Naive B cell (primary cell): Measurements from ENCODE around the gene SLC2A2. TPM values are rescaled to one million over a fixed set of nuclear protein-coding genes. Genes with fewer than 3 reads are reported as not detected.

Experiments used
- ATAC-seq, 2 donors: fragments of 150-1000 bp; cut with Tn5 transposase; 2 replicates each; pipeline ENCODE4 v1.10.0; 2021; ENCODE audit warnings: low read depth in 2 of 2, mild to moderate bottlenecking in 2 of 2, moderate library complexity in 2 of 2
- DNase-seq: peaks from one replicate; pipeline ENCODE4 v3.0.0; 2022
- H3K27ac Mint-ChIP-seq, 6 donors: one replicate each; pipeline ENCODE4 v1.8.0; 2020 to 2022; ENCODE audit warnings: mild to moderate bottlenecking in 6 of 6, mixed read lengths in 6 of 6, moderate library complexity in 5 of 6, inconsistent platforms in 2 of 6
- H3K27me3 Mint-ChIP-seq, 3 donors: one replicate each; pipeline ENCODE4 v1.8.0; 2021 to 2022; ENCODE audit warnings: mixed read lengths in 3 of 3, mild to moderate bottlenecking in 1 of 3
- H3K36me3 Mint-ChIP-seq, 2 donors: one replicate each; pipeline ENCODE4 v1.8.0; 2020 to 2022; ENCODE audit warnings: mixed read lengths in 2 of 2, inconsistent platforms in 1 of 2, mild to moderate bottlenecking in 1 of 2
- H3K4me1 Mint-ChIP-seq, 3 donors: one replicate each; pipeline ENCODE4 v1.8.0; 2020 to 2022; ENCODE audit warnings: mixed read lengths in 3 of 3, inconsistent platforms in 1 of 3, mild to moderate bottlenecking in 1 of 3, moderate library complexity in 1 of 3
- H3K4me3 Mint-ChIP-seq, 8 donors: one replicate each; pipeline ENCODE4 v1.8.0; 2020 to 2022; ENCODE audit warnings: mild to moderate bottlenecking in 8 of 8, mixed read lengths in 8 of 8, moderate library complexity in 8 of 8, inconsistent platforms in 2 of 8
- H3K9me3 Mint-ChIP-seq, 7 donors: one replicate each; pipeline ENCODE4 v1.8.0; 2020 to 2022; ENCODE audit warnings: mixed read lengths in 7 of 7, mild to moderate bottlenecking in 5 of 7, inconsistent platforms in 2 of 7, moderate library complexity in 1 of 7
- polyA plus RNA-seq, 6 donors: library from polyadenylated mRNA; unstranded; fragments of 300-500 nt; fragmentation: Illumina TruSeq; gene quantifications; one replicate each; pipeline ENCODE4 v1.2.3, GENCODE V29; 2021; ENCODE audit warnings: low read depth in 6 of 6

Gene SLC2A2
- polyA plus RNA-seq, 6 donors from 2014 or later: not detected

GRCh38 chr3:171054231-171054630, 27.7 kb upstream of the SLC2A2 start:
- H3K36me3 Mint-ChIP-seq: no peaks in the 10 kb centered on the region

GRCh38 chr3:171049861-171050444, 23.4 kb upstream of the SLC2A2 start:
- peak; percentile 11 for DNase-seq
- no peaks in the 10 kb centered on the region for H3K27me3 Mint-ChIP-seq
- no peak overlapping the region for H3K4me3 Mint-ChIP-seq
- H3K36me3 Mint-ChIP-seq: no peaks in the 10 kb centered on the region
- peak in 1 of 2 donors; percentile 43 for ATAC-seq
- peaks cover 0 to 2% (median 0%) of the 10 kb centered on the region in 7 donors for H3K9me3 Mint-ChIP-seq
- H3K4me1 Mint-ChIP-seq: no peaks in the 10 kb centered on the region
- no peak overlapping the region for H3K27ac Mint-ChIP-seq

More at GRCh38 chr3:171054231-171054630, 27.7 kb upstream of the SLC2A2 start:
- Mint-ChIP-seq H3K4me1 (no peaks in the 10 kb centered on the region), H3K4me3 (no peak overlapping the region), H3K27ac (no peak overlapping the region), H3K9me3 (peaks cover 0 to 2% (median 0%) of the 10 kb centered on the region in 7 donors), H3K27me3 (no peaks in the 10 kb centered on the region)
- ATAC-seq (no peak), DNase-seq (no peak)

- H3K9me3 Mint-ChIP-seq: no peaks in the 10 kb centered on the region
These were observed 20.2 kb upstream of the SLC2A2 start for GRCh38 chr3:171046760-171047159.

GRCh38 chr3:171044835-171045793, 18.6 kb upstream of the SLC2A2 start:
- Mint-ChIP-seq H3K4me3 (no peak overlapping the region), H3K27ac (no peak overlapping the region), H3K4me1 (no peaks in the 10 kb centered on the region), H3K9me3 (no peaks in the 10 kb centered on the region), H3K36me3 (no peaks in the 10 kb centered on the region), H3K27me3 (peaks cover 0 to 4% (median 0%) of the 10 kb centered on the region in 3 donors)
- no peak for ATAC-seq
- no peak for DNase-seq

More at GRCh38 chr3:171046760-171047159, 20.2 kb upstream of the SLC2A2 start:
- Mint-ChIP-seq H3K4me3 (no peak overlapping the region), H3K4me1 (no peaks in the 10 kb centered on the region), H3K27ac (no peak overlapping the region), H3K27me3 (peaks cover 0 to 4% (median 0%) of the 10 kb centered on the region in 3 donors), H3K36me3 (no peaks in the 10 kb centered on the region)
- DNase-seq (no peak), ATAC-seq (no peak)

- DNase-seq: no peak
- Mint-ChIP-seq H3K27ac (no peak overlapping the region), H3K4me3 (no peak overlapping the region), H3K36me3 (no peaks in the 10 kb centered on the region), H3K4me1 (no peaks in the 10 kb centered on the region), H3K27me3 (peaks cover 0 to 9% (median 0%) of the 10 kb centered on the region in 3 donors), H3K9me3 (no peaks in the 10 kb centered on the region)
- no peak for ATAC-seq
These were observed 17.9 kb upstream of the SLC2A2 start for GRCh38 chr3:171044384-171044783.

- H3K36me3 Mint-ChIP-seq: no peaks in the 10 kb centered on the region
- H3K27ac Mint-ChIP-seq: no peak overlapping the region
- no peak overlapping the region for H3K4me3 Mint-ChIP-seq
- no peaks in the 10 kb centered on the region for H3K4me1 Mint-ChIP-seq
- DNase-seq: no peak
- peaks cover 9 to 21% (median 10%) of the 10 kb centered on the region in 3 donors for H3K27me3 Mint-ChIP-seq
- no peaks in the 10 kb centered on the region for H3K9me3 Mint-ChIP-seq
- ATAC-seq: no peak
These were observed 13.2 kb upstream of the SLC2A2 start for GRCh38 chr3:171039674-171040073.

- no peaks in the 10 kb centered on the region for H3K36me3 Mint-ChIP-seq
- no peaks in the 10 kb centered on the region for H3K4me1 Mint-ChIP-seq
- H3K27me3 Mint-ChIP-seq: peaks cover 5 to 21% (median 10%) of the 10 kb centered on the region in 3 donors
- no peak overlapping the region for H3K4me3 Mint-ChIP-seq
- no peak overlapping the region for H3K27ac Mint-ChIP-seq
- no peak for ATAC-seq
- no peak for DNase-seq
- no peaks in the 10 kb centered on the region for H3K9me3 Mint-ChIP-seq
These were observed 11.8 kb upstream of the SLC2A2 start for GRCh38 chr3:171038342-171038741.

- no peak overlapping the region for H3K4me3 Mint-ChIP-seq
- peaks cover 0 to 2% (median 0%) of the 10 kb centered on the region in 3 donors for H3K4me1 Mint-ChIP-seq
- DNase-seq (no peak), ATAC-seq (no peak)
- no peaks in the 10 kb centered on the region for H3K9me3 Mint-ChIP-seq
- H3K36me3 Mint-ChIP-seq: no peaks in the 10 kb centered on the region
- no peak overlapping the region for H3K27ac Mint-ChIP-seq
- H3K27me3 Mint-ChIP-seq: peaks cover 14 to 21% (median 15%) of the 10 kb centered on the region in 3 donors
These were observed 2.3 kb upstream of the SLC2A2 start for GRCh38 chr3:171028779-171029232.

- H3K36me3 Mint-ChIP-seq: no peaks in the 10 kb centered on the region
- H3K9me3 Mint-ChIP-seq: no peaks in the 10 kb centered on the region
- DNase-seq (no peak), ATAC-seq (no peak)
- H3K4me1 Mint-ChIP-seq: peaks cover 0 to 2% (median 0%) of the 10 kb centered on the region in 3 donors
- no peak overlapping the region for H3K27ac Mint-ChIP-seq
- peaks cover 14 to 24% (median 15%) of the 10 kb centered on the region in 3 donors for H3K27me3 Mint-ChIP-seq
- peak overlapping the region in 1 of 8 donors; percentile 18 for H3K4me3 Mint-ChIP-seq
These were observed 1.7 kb upstream of the SLC2A2 start for GRCh38 chr3:171028025-171028778.

- H3K27me3 Mint-ChIP-seq: peaks cover 14 to 25% (median 24%) of the 10 kb centered on the region in 3 donors
- ATAC-seq (no peak), DNase-seq (no peak)
- H3K4me1 Mint-ChIP-seq: peaks cover 0 to 2% (median 0%) of the 10 kb centered on the region in 3 donors
- no peaks in the 10 kb centered on the region for H3K36me3 Mint-ChIP-seq
- no peak overlapping the region for H3K4me3 Mint-ChIP-seq
- H3K27ac Mint-ChIP-seq: no peak overlapping the region
- H3K9me3 Mint-ChIP-seq: peaks cover 0 to 6% (median 0%) of the 10 kb centered on the region in 7 donors
These were observed 3.0 kb downstream of the SLC2A2 start for GRCh38 chr3:171023566-171023965.

- Mint-ChIP-seq H3K9me3 (peaks cover 0 to 6% (median 0%) of the 10 kb centered on the region in 7 donors), H3K4me3 (no peak overlapping the region), H3K27ac (no peak overlapping the region), H3K36me3 (no peaks in the 10 kb centered on the region), H3K27me3 (peaks cover 7 to 9% (median 9%) of the 10 kb centered on the region in 3 donors), H3K4me1 (no peaks in the 10 kb centered on the region)
- ATAC-seq (no peak), DNase-seq (no peak)
These were observed 5.1 kb downstream of the SLC2A2 start for GRCh38 chr3:171021377-171021776.

GRCh38 chr3:171018156-171018935, 8.2 kb downstream of the SLC2A2 start:
- Mint-ChIP-seq H3K9me3 (peaks cover 0 to 6% (median 0%) of the 10 kb centered on the region in 7 donors), H3K27ac (no peak overlapping the region), H3K4me1 (no peaks in the 10 kb centered on the region), H3K36me3 (no peaks in the 10 kb centered on the region), H3K27me3 (peaks cover 0 to 9% (median 2%) of the 10 kb centered on the region in 3 donors), H3K4me3 (no peak overlapping the region)
- ATAC-seq (no peak), DNase-seq (no peak)
